Left lobe of liver (tissue), 2 donors: Measurements from ENCODE around the gene PHC1. TPM values are rescaled to one million over a fixed set of nuclear protein-coding genes. Genes with fewer than 3 reads are reported as not detected.
"Not testable (repeated sequence)": the region's sequence is repeated elsewhere in the genome, so short reads cannot be mapped to it uniquely, and the experiment has no call there.

Source experiments
- ATAC-seq: fragments of 200-7000 bp; cut with Tn5 transposase; one replicate; pipeline ENCODE4 v1.9.1; 2020; ENCODE audit warnings: mild to moderate bottlenecking, moderate library complexity
- DNase-seq: peaks from one replicate; pipeline ENCODE4 v3.0.0-alpha.2; 2020; ENCODE audit warnings: low spot score
- total RNA-seq: library from RNA; stranded (reverse); gene quantifications from one replicate; pipeline ENCODE4 v1.2.1, GENCODE V29; 2021
- donor health status: DM: no; HTN: no; CAD: no; lungs with moderate emphysema.
- donor health status: DM: no; HTN: yes; CAD: no.

PHC1 gene
- 4.6 TPM for total RNA-seq

- ATAC-seq (peak; percentile 86), DNase-seq (peak; percentile 76)
Measured at GRCh38 chr12:8914033-8914715, at the start of gene PHC1. PHC1 (plus strand) TSS chr12:8914509; CDS start chr12:8917678, 3,169 bp downstream.

- DNase-seq = no peak
- ATAC-seq = no peak
Measured at GRCh38 chr12:8866429-8866828, 47.9 kb upstream of the PHC1 start.

- DNase-seq (no peak), ATAC-seq (no peak)
Measured at GRCh38 chr12:8867009-8867408, 47.3 kb upstream of the PHC1 start.

GRCh38 chr12:8867786-8868185 is 46.5 kb upstream of the PHC1 start:
- DNase-seq = no peak
- ATAC-seq = no peak

GRCh38 chr12:8870586-8870985 is 43.7 kb upstream of the PHC1 start:
- DNase-seq = no peak
- no peak for ATAC-seq

- DNase-seq (no peak), ATAC-seq (no peak)
Measured at GRCh38 chr12:8871068-8871467, 43.2 kb upstream of the PHC1 start.

GRCh38 chr12:8876887-8877286 is 37.4 kb upstream of the PHC1 start:
- DNase-seq (no peak), ATAC-seq (no peak)

GRCh38 chr12:8886502-8887284 is 27.6 kb upstream of the PHC1 start:
- DNase-seq (no peak), ATAC-seq (no peak)

GRCh38 chr12:8887285-8887715 is 27.0 kb upstream of the PHC1 start:
- ATAC-seq (no peak), DNase-seq (no peak)

- ATAC-seq (peak; percentile 94), DNase-seq (no peak)
Measured at GRCh38 chr12:8890313-8891085, 23.8 kb upstream of the PHC1 start.

- DNase-seq (no peak), ATAC-seq (no peak)
Measured at GRCh38 chr12:8891976-8892375, 22.3 kb upstream of the PHC1 start.

- DNase-seq (no peak), ATAC-seq (no peak)
Measured at GRCh38 chr12:8894378-8894777, 19.9 kb upstream of the PHC1 start.

GRCh38 chr12:8894986-8895385 is 19.3 kb upstream of the PHC1 start:
- no peak for DNase-seq
- ATAC-seq = no peak

GRCh38 chr12:8897081-8897480 is 17.2 kb upstream of the PHC1 start:
- ATAC-seq = no peak
- DNase-seq = no peak

- DNase-seq (no peak), ATAC-seq (no peak)
Measured at GRCh38 chr12:8899830-8900229, 14.5 kb upstream of the PHC1 start.

- not testable (repeated sequence) for DNase-seq, ATAC-seq
Measured at GRCh38 chr12:8902703-8903102, 11.6 kb upstream of the PHC1 start.

- DNase-seq = no peak
- ATAC-seq = no peak
Measured at GRCh38 chr12:8903646-8904045, 10.7 kb upstream of the PHC1 start.

GRCh38 chr12:8904665-8905064 is 9.6 kb upstream of the PHC1 start:
- DNase-seq (no peak), ATAC-seq (no peak)

GRCh38 chr12:8905546-8905945 is 8.8 kb upstream of the PHC1 start:
- no peak for DNase-seq
- no peak for ATAC-seq

- DNase-seq = no peak
- no peak for ATAC-seq
Measured at GRCh38 chr12:8906266-8907180, 7.8 kb upstream of the PHC1 start.

GRCh38 chr12:8907513-8907912 is 6.8 kb upstream of the PHC1 start:
- no peak for DNase-seq

More at GRCh38 chr12:8907513-8907912, 6.8 kb upstream of the PHC1 start:
- ATAC-seq = no peak
